Muscle layer of colon (tissue), 2 donors: ENCODE results near the gene ORC1.

ENCODE experiments used
- H3K27ac ChIP-seq: one replicate; pipeline ENCODE4 v1.7.0; 2013; ENCODE audit warnings: low read depth, mild to moderate bottlenecking, low read length, moderate library complexity
- H3K27me3 ChIP-seq, 2 donors: one replicate each; pipeline ENCODE4 v1.7.0; 2013; ENCODE audit warnings: low read length in 2 of 2, mild to moderate bottlenecking in 2 of 2; ENCODE audit not compliant: insufficient read depth in 2 of 2, control insufficient read depth in 1 of 2
- H3K36me3 ChIP-seq: one replicate; pipeline ENCODE4 v1.7.0; 2013; ENCODE audit warnings: mild to moderate bottlenecking, low read length; ENCODE audit not compliant: insufficient read depth
- H3K4me1 ChIP-seq: one replicate; pipeline ENCODE4 v1.7.0; 2013; ENCODE audit warnings: mild to moderate bottlenecking, low read length; ENCODE audit not compliant: insufficient read depth
- H3K4me3 ChIP-seq, 2 donors: one replicate each; pipeline ENCODE4 v1.7.0; 2013; ENCODE audit warnings: low read length in 2 of 2, low read depth in 1 of 2, mild to moderate bottlenecking in 1 of 2, moderate library complexity in 1 of 2
- H3K9ac ChIP-seq: one replicate; pipeline ENCODE4 v1.7.0; 2013; ENCODE audit warnings: low read length
- H3K9me3 ChIP-seq: one replicate; pipeline ENCODE4 v1.7.0; 2013; ENCODE audit warnings: mild to moderate bottlenecking, low read length
- donor health status: abdominal sarcoma.
- donor health status: Adenocarcinoma of cecum.

The ORC1 gene

GRCh38 chr1:52404116-52404974 is at the start of gene ORC1, which contains the start of gene PRPF38A:
Gene ORC1 (minus strand): TSS chr1:52404423. CDS start chr1:52402223, 2,200 bp downstream.
Gene PRPF38A (plus strand): TSS chr1:52404602. CDS start chr1:52404750, 148 bp downstream.
- Histone ChIP-seq H3K9me3 (no peaks in the 10 kb centered on the region), H3K27me3 (no peaks in the 10 kb centered on the region), H3K4me1 (peaks cover 19% of the 10 kb centered on the region), H3K9ac (peak within 1 kb of the TSS; percentile 96), H3K27ac (peak within 1 kb of the TSS; percentile 71), H3K4me3 (peak within 1 kb of the TSS; percentile 96 to 97), H3K36me3 (peaks cover 12% of the 10 kb centered on the region)

GRCh38 chr1:52444463-52444862 is 40.2 kb upstream of the ORC1 start:
- Histone ChIP-seq H3K27me3 (no peaks in the 10 kb centered on the region), H3K4me1 (no peaks in the 10 kb centered on the region), H3K36me3 (peaks cover 14% of the 10 kb centered on the region), H3K4me3 (no peak overlapping the region), H3K9ac (no peak overlapping the region), H3K27ac (no peak overlapping the region), H3K9me3 (no peaks in the 10 kb centered on the region)

GRCh38 chr1:52439976-52440375 is 35.8 kb upstream of the ORC1 start:
- Histone ChIP-seq H3K9ac (no peak overlapping the region), H3K4me3 (no peak overlapping the region), H3K27ac (no peak overlapping the region), H3K36me3 (peaks cover 7% of the 10 kb centered on the region), H3K9me3 (no peaks in the 10 kb centered on the region), H3K27me3 (no peaks in the 10 kb centered on the region), H3K4me1 (no peaks in the 10 kb centered on the region)

- no peaks in the 10 kb centered on the region for H3K27me3 ChIP-seq
- H3K36me3 ChIP-seq = peaks cover 27% of the 10 kb centered on the region
- no peaks in the 10 kb centered on the region for H3K4me1 ChIP-seq
- H3K9me3 ChIP-seq = no peaks in the 10 kb centered on the region
- H3K4me3 ChIP-seq = no peak overlapping the region
- no peak overlapping the region for H3K27ac ChIP-seq
- no peak overlapping the region for H3K9ac ChIP-seq
These were observed 32.6 kb upstream of the ORC1 start for GRCh38 chr1:52436817-52437216.

GRCh38 chr1:52435650-52436049 is 31.4 kb upstream of the ORC1 start:
- Histone ChIP-seq H3K27me3 (no peaks in the 10 kb centered on the region), H3K4me3 (no peak overlapping the region), H3K27ac (no peak overlapping the region), H3K4me1 (no peaks in the 10 kb centered on the region), H3K9ac (no peak overlapping the region), H3K9me3 (no peaks in the 10 kb centered on the region), H3K36me3 (peaks cover 36% of the 10 kb centered on the region)

- Histone ChIP-seq H3K27ac (no peak overlapping the region), H3K4me1 (no peaks in the 10 kb centered on the region), H3K4me3 (no peak overlapping the region), H3K36me3 (peaks cover 38% of the 10 kb centered on the region), H3K27me3 (no peaks in the 10 kb centered on the region), H3K9me3 (no peaks in the 10 kb centered on the region), H3K9ac (no peak overlapping the region)
These were observed 31.0 kb upstream of the ORC1 start for GRCh38 chr1:52435211-52435610.

- Histone ChIP-seq H3K27me3 (no peaks in the 10 kb centered on the region), H3K4me1 (no peaks in the 10 kb centered on the region), H3K36me3 (peaks cover 42% of the 10 kb centered on the region), H3K9me3 (no peaks in the 10 kb centered on the region), H3K27ac (no peak overlapping the region), H3K4me3 (no peak overlapping the region), H3K9ac (no peak overlapping the region)
These were observed 28.6 kb upstream of the ORC1 start for GRCh38 chr1:52432807-52433206.

- Histone ChIP-seq H3K9ac (no peak overlapping the region), H3K9me3 (no peaks in the 10 kb centered on the region), H3K4me1 (no peaks in the 10 kb centered on the region), H3K36me3 (peaks cover 42% of the 10 kb centered on the region), H3K27ac (no peak overlapping the region), H3K27me3 (no peaks in the 10 kb centered on the region), H3K4me3 (no peak overlapping the region)
These were observed 22.9 kb upstream of the ORC1 start for GRCh38 chr1:52427152-52427551.

GRCh38 chr1:52426371-52426770 is 22.1 kb upstream of the ORC1 start:
- no peaks in the 10 kb centered on the region for H3K4me1 ChIP-seq
- no peaks in the 10 kb centered on the region for H3K27me3 ChIP-seq
- no peak overlapping the region for H3K9ac ChIP-seq
- H3K9me3 ChIP-seq = no peaks in the 10 kb centered on the region
- no peak overlapping the region for H3K4me3 ChIP-seq
- peaks cover 39% of the 10 kb centered on the region for H3K36me3 ChIP-seq
- H3K27ac ChIP-seq = no peak overlapping the region

GRCh38 chr1:52424813-52425212 is 20.6 kb upstream of the ORC1 start:
- no peaks in the 10 kb centered on the region for H3K27me3 ChIP-seq
- peaks cover 39% of the 10 kb centered on the region for H3K36me3 ChIP-seq
- no peak overlapping the region for H3K4me3 ChIP-seq
- no peak overlapping the region for H3K9ac ChIP-seq
- no peaks in the 10 kb centered on the region for H3K9me3 ChIP-seq
- H3K4me1 ChIP-seq = no peaks in the 10 kb centered on the region
- H3K27ac ChIP-seq = no peak overlapping the region

- Histone ChIP-seq H3K4me3 (no peak overlapping the region), H3K36me3 (peaks cover 39% of the 10 kb centered on the region)
These were observed 20.0 kb upstream of the ORC1 start for GRCh38 chr1:52424231-52424636.

GRCh38 chr1:52423771-52424170 is 19.5 kb upstream of the ORC1 start:
- Histone ChIP-seq H3K9me3 (no peaks in the 10 kb centered on the region), H3K36me3 (peaks cover 40% of the 10 kb centered on the region)

More at GRCh38 chr1:52424231-52424636, 20.0 kb upstream of the ORC1 start:
- Histone ChIP-seq H3K27ac (no peak overlapping the region), H3K9me3 (no peaks in the 10 kb centered on the region), H3K27me3 (no peaks in the 10 kb centered on the region), H3K4me1 (no peaks in the 10 kb centered on the region), H3K9ac (no peak overlapping the region)

More at GRCh38 chr1:52423771-52424170, 19.5 kb upstream of the ORC1 start:
- Histone ChIP-seq H3K4me3 (no peak overlapping the region), H3K4me1 (no peaks in the 10 kb centered on the region), H3K27ac (no peak overlapping the region), H3K27me3 (no peaks in the 10 kb centered on the region), H3K9ac (no peak overlapping the region)
